RWPE2 (cell line): ENCODE measurements around the gene ARRDC4.
"Not testable (repeated sequence)": the region's sequence is repeated elsewhere in the genome, so short reads cannot be mapped to it uniquely, and the experiment has no call there.

Source experiments
- ATAC-seq: fragments of 200-7000 bp; cut with Tn5 transposase; 3 replicates; pipeline ENCODE4 v1.9.1; 2021; ENCODE audit warnings: low read depth
- DNase-seq: peaks from one replicate; pipeline ENCODE4 v3.0.0-alpha.2; 2020; ENCODE audit warnings: low spot score
- H3K27ac ChIP-seq: fragments of 450-650 bp; 2 replicates; pipeline ENCODE4 v1.5.1; 2017; ENCODE audit warnings: mild to moderate bottlenecking; ENCODE audit not compliant: poor library complexity, severe bottlenecking
- H3K27me3 ChIP-seq: fragments of 250-450 bp; sonication (Bioruptor Pico); 2 replicates; pipeline ENCODE4 v1.5.1; 2021; ENCODE audit warnings: mild to moderate bottlenecking, moderate library complexity; ENCODE audit not compliant: insufficient read depth, poor library complexity, severe bottlenecking
- H3K36me3 ChIP-seq: fragments of 250-450 bp; sonication (Bioruptor Pico); 2 replicates; pipeline ENCODE4 v1.5.1; 2020; ENCODE audit warnings: low read depth, mild to moderate bottlenecking, moderate library complexity
- H3K4me1 ChIP-seq: fragments of 250-450 bp; sonication (Bioruptor Pico); 2 replicates; pipeline ENCODE4 v1.5.1; 2021; ENCODE audit warnings: mild to moderate bottlenecking, moderate library complexity; ENCODE audit not compliant: insufficient read depth, poor library complexity, severe bottlenecking
- H3K4me3 ChIP-seq: fragments of 250-450 bp; sonication (Bioruptor Pico); 2 replicates; pipeline ENCODE4 v1.5.1; 2021; ENCODE audit warnings: mild to moderate bottlenecking, moderate library complexity; ENCODE audit not compliant: severe bottlenecking
- H3K9me3 ChIP-seq: fragments of 250-450 bp; sonication (Bioruptor Pico); 2 replicates; pipeline ENCODE4 v1.5.1; 2021; ENCODE audit warnings: mild to moderate bottlenecking, moderate library complexity; ENCODE audit not compliant: severe bottlenecking
- CTCF ChIP-seq: fragments of 450-650 bp; IDR thresholded peaks from one replicate; pipeline ENCODE4 v1.5.1; 2017; ENCODE audit warnings: mild to moderate bottlenecking, moderate library complexity; ENCODE audit not compliant: poor library complexity, severe bottlenecking

ARRDC4 gene

GRCh38 chr15:97978401-97979139 is 18.1 kb downstream of the ARRDC4 start:
- H3K9me3 ChIP-seq = no peaks in the 10 kb centered on the region
- no peak overlapping the region for H3K4me3 ChIP-seq
- no peak overlapping the region for H3K27ac ChIP-seq
- peaks cover 16% of the 10 kb centered on the region for H3K4me1 ChIP-seq
- no peaks in the 10 kb centered on the region; the same call in 1 of the 2 replicates for H3K36me3 ChIP-seq
- no peak for DNase-seq
- H3K27me3 ChIP-seq = no peaks in the 10 kb centered on the region
- no peak for TF ChIP-seq CTCF
- no peak for ATAC-seq

GRCh38 chr15:97979140-97979520 is 18.6 kb downstream of the ARRDC4 start:
- H3K4me3 ChIP-seq = no peak overlapping the region
- no peak overlapping the region for H3K27ac ChIP-seq
- H3K27me3 ChIP-seq = no peaks in the 10 kb centered on the region
- no peak for TF ChIP-seq CTCF
- no peak for ATAC-seq
- no peaks in the 10 kb centered on the region for H3K36me3 ChIP-seq
- no peak for DNase-seq
- no peaks in the 10 kb centered on the region for H3K9me3 ChIP-seq
- peaks cover 19% of the 10 kb centered on the region for H3K4me1 ChIP-seq

GRCh38 chr15:97981058-97981457 is 20.6 kb downstream of the ARRDC4 start:
- Histone ChIP-seq H3K36me3 (no peaks in the 10 kb centered on the region), H3K27me3 (no peaks in the 10 kb centered on the region), H3K4me1 (peaks cover 21% of the 10 kb centered on the region), H3K4me3 (no peak overlapping the region), H3K9me3 (no peaks in the 10 kb centered on the region), H3K27ac (no peak overlapping the region)
- no peak for ATAC-seq
- no peak for DNase-seq
- TF ChIP-seq CTCF = no peak

- DNase-seq (no peak), ATAC-seq (no peak)
- no peak for TF ChIP-seq CTCF
- Histone ChIP-seq H3K27ac (no peak overlapping the region), H3K27me3 (no peaks in the 10 kb centered on the region), H3K4me3 (no peak overlapping the region), H3K9me3 (peaks cover 3% of the 10 kb centered on the region), H3K4me1 (peaks cover 15% of the 10 kb centered on the region), H3K36me3 (no peaks in the 10 kb centered on the region)
Measured at GRCh38 chr15:97981758-97982157, 21.3 kb downstream of the ARRDC4 start.

GRCh38 chr15:97984157-97984556 is 23.7 kb downstream of the ARRDC4 start:
- H3K4me1 ChIP-seq = peaks cover 5% of the 10 kb centered on the region
- H3K36me3 ChIP-seq = no peaks in the 10 kb centered on the region
- no peak overlapping the region for H3K4me3 ChIP-seq
- no peak for TF ChIP-seq CTCF
- peaks cover 10% of the 10 kb centered on the region for H3K9me3 ChIP-seq
- H3K27me3 ChIP-seq = no peaks in the 10 kb centered on the region
- H3K27ac ChIP-seq = no peak overlapping the region
- no peak for ATAC-seq
- no peak for DNase-seq

- not testable (repeated sequence) for H3K4me1 ChIP-seq, DNase-seq, H3K4me3 ChIP-seq, H3K36me3 ChIP-seq, H3K9me3 ChIP-seq, ATAC-seq, H3K27me3 ChIP-seq, H3K27ac ChIP-seq
Measured at GRCh38 chr15:97985979-97986378, 25.5 kb downstream of the ARRDC4 start.
